Ovary (tissue), 9 donors: Measurements from ENCODE around the gene SBNO2. TPM values are rescaled to one million over a fixed set of nuclear protein-coding genes. Genes with fewer than 3 reads are reported as not detected.

Experiments
- DNase-seq, 5 donors: peaks; one replicate each; pipeline ENCODE4 v3.0.0-alpha.2; 2019 to 2020
- H3K27ac ChIP-seq, 2 donors: fragments of 200-600 bp; one replicate each; pipeline versions ENCODE4 v1.5.1 to v1.8.0; 2019 to 2022
- H3K27me3 ChIP-seq: fragments of 200-600 bp; one replicate; pipeline ENCODE4 v1.8.0; 2022
- H3K36me3 ChIP-seq: fragments of 200-600 bp; sonication (generic); one replicate; pipeline ENCODE4 v1.5.1; 2019
- H3K4me1 ChIP-seq: one replicate; pipeline ENCODE4 v1.8.1; 2013; ENCODE audit warnings: mild to moderate bottlenecking, moderate library complexity; ENCODE audit not compliant: insufficient read depth
- H3K4me3 ChIP-seq: fragments of 200-600 bp; sonication (generic); one replicate; pipeline ENCODE4 v1.5.1; 2017
- H3K9me3 ChIP-seq, 2 donors: fragments of 200-600 bp in 1 of 2; sonication (generic) in 1 of 2; one replicate each; pipeline versions ENCODE4 v1.5.1 to v1.8.1; 2013 to 2019; ENCODE audit warnings: mild to moderate bottlenecking in 1 of 2, moderate library complexity in 1 of 2
- CTCF ChIP-seq, 3 donors: fragments of 450-650 bp in 2 of 3; fragments of 200-600 bp in 1 of 3; IDR thresholded peaks; one replicate each; pipeline versions ENCODE4 v1.5.1 to v1.8.0; 2016 to 2022; ENCODE audit warnings: antibody characterized with exemption in 3 of 3, mild to moderate bottlenecking in 1 of 3
- EP300 ChIP-seq: sonication (generic); formaldehyde crosslinking; IDR thresholded peaks from one replicate; pipeline ENCODE4 v1.6.1; 2017; ENCODE audit warnings: antibody characterized with exemption
- POLR2A ChIP-seq: fragments of 450-650 bp; IDR thresholded peaks from one replicate; pipeline ENCODE4 v1.6.1; 2017; ENCODE audit warnings: antibody characterized with exemption, mild to moderate bottlenecking, moderate library complexity
- WGBS, 3 donors: extraction: QIAGEN DNeasy Blood & Tissue Kit in 1 of 3; methylation state at CpG; one replicate each; pipeline versions ENCODE4 v1.1.5 to v1.1.7; 2013 to 2017; 5-methylcytosine and 5-hydroxymethylcytosine counted together
- intact Hi-C, 4 donors: fragments of 100-400 bp; cut with DNase I; formaldehyde crosslinking; loops; one replicate each; pipeline versions ENCODE4 v1.11.0 to v1.15.1; 2022 to 2023
- polyA plus RNA-seq, 2 donors: library from polyadenylated mRNA; stranded (reverse); fragments of 200-250 nt in 1 of 2; fragments of 350-450 nt in 1 of 2; fragmentation: Illumina TruSeq in 1 of 2; extraction: RNeasy Lipid Tissue Mini Kit (QIAGEN cat#74804) in 1 of 2; gene quantifications; one replicate each; pipeline ENCODE4 v1.2.3, GENCODE V29; 2013 to 2014
- total RNA-seq, 7 donors: library from RNA; depleted of rRNA in 2 of 7; stranded (reverse); fragments of >200 nt in 2 of 7; fragmentation: NEBNext Ultra II Directional in 3 of 7; extraction: Animal tissue kit (Norgen Biotek cat#: 25700) in 3 of 7; gene quantifications; one replicate each; pipeline versions ENCODE4 v1.1.0 to v1.2.4, GENCODE V29; 2016 to 2023
- donor health status: DM: no; HTN: no; CAD: no; lungs with moderate emphysema.
- donor health status: DM: no; HTN: no; CAD: no.
- donor health status: Bipolar disorder and iron deficiency.
- donor health status: DM: yes; HTN: yes; CAD: no.
- donor health status: DM: no; HTN: no; CAD: no.
- donor health status: DM: yes; HTN: yes; CAD: no.

Gene SBNO2
- total and polyA plus RNA-seq, 9 donors: 6.1 to 92.6 (median 60.9) TPM

GRCh38 chr19:1109697-1110671 lies 64.1 kb downstream of the SBNO2 start:
- peaks cover 22% of the 10 kb centered on the region for H3K4me1 ChIP-seq
- H3K36me3 ChIP-seq: no peaks in the 10 kb centered on the region
- TF ChIP-seq EP300 (no peak), POLR2A (no peak), CTCF (IDR thresholded peaks at IDR 0.05) (no peak)
- H3K27me3 ChIP-seq: no peaks in the 10 kb centered on the region
- no peak overlapping the region for H3K27ac ChIP-seq
- peak in 2 of 5 donors; percentile 43 to 49 for DNase-seq
- WGBS, 3 donors: 89 to 90% (median 90%) methylated on average over 52 to 54 of the region's 54 CpGs
- H3K4me3 ChIP-seq: no peak overlapping the region
- intact Hi-C loops: loop anchor here (5.0 to 10.0 kb wide), 2 partner anchors 82 to 185 kb away; partner anchors contain the start of gene ARID3A (in 1 of the 4)
- H3K9me3 ChIP-seq: no peaks in the 10 kb centered on the region

GRCh38 chr19:1109032-1109551 lies 65.0 kb downstream of the SBNO2 start:
- no peak overlapping the region for H3K4me3 ChIP-seq
- no peaks in the 10 kb centered on the region for H3K27me3 ChIP-seq
- WGBS, 3 donors: 78 to 84% (median 84%) methylated on average over 45 to 48 of the region's 48 CpGs
- intact Hi-C loops: loop anchor here in 1 of 4 donors (10.0 kb wide), 1 partner anchor 184 kb away; the partner anchor contains the start of gene ARID3A
- H3K4me1 ChIP-seq: peaks cover 23% of the 10 kb centered on the region
- peak in 3 of 5 donors; percentile 42 to 55 (median 54) for DNase-seq
- H3K27ac ChIP-seq: peak overlapping the region in 1 of 2 donors; percentile 6
- TF ChIP-seq POLR2A (no peak), EP300 (no peak), CTCF (IDR thresholded peaks at IDR 0.05) (no peak)
- H3K36me3 ChIP-seq: no peaks in the 10 kb centered on the region
- H3K9me3 ChIP-seq: no peaks in the 10 kb centered on the region

- DNase-seq: peak in 1 of 5 donors; percentile 44
- Histone ChIP-seq H3K36me3 (no peaks in the 10 kb centered on the region), H3K4me3 (no peak overlapping the region), H3K27ac (no peak overlapping the region), H3K4me1 (peaks cover 18% of the 10 kb centered on the region), H3K9me3 (no peaks in the 10 kb centered on the region), H3K27me3 (no peaks in the 10 kb centered on the region)
- TF ChIP-seq POLR2A (no peak), CTCF (IDR thresholded peaks at IDR 0.05) (no peak), EP300 (no peak)
- intact Hi-C loops: loop anchor here in 1 of 4 donors (10.0 kb wide), 1 partner anchor 184 kb away; the partner anchor contains the start of gene ARID3A
- WGBS, 3 donors: 89 to 93% (median 90%) methylated on average over 78 to 89 of the region's 89 CpGs
Measured at GRCh38 chr19:1108291-1109031, 65.6 kb downstream of the SBNO2 start.
